Measurements from ENCODE around the gene ARL6. TPM values are rescaled to one million over a fixed set of nuclear protein-coding genes. Genes with fewer than 3 reads are reported as not detected.
A peak's percentile ranks its signal among the peaks of the same experiment; 100 is the strongest.

Gene ARL6
- total and polyA plus RNA-seq, 2 experiments from 2014 or later = 8.2 to 9.2 TPM

DNA sequence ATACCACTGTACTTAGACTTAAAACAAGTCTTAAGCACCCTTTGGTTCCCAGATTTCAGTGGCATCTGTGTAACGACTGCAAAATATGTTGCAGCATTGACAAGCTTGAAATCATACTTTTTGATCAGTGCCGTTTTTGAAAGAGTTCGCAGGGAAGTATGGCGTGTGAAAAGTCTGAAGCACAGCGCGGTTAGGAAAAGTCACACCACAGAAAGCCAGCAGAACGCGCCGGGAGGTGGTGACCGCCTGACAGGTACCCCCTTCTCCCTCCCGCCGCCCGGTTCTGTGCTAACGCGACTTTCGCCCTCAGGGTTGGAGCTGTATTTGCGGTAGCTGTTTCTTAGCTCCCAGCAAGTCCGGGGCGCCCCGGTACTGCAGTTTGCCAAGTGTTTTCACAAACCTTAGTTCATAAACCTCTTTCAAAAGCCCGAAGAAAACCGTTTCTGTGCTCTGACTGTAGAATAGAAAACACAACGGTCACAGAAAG is 56.8 kb downstream of the ARL6 start:
- no peak for DNase-seq
- in situ Hi-C loops (cut with MboI) = no loop called here
- Histone ChIP-seq H3K9me3 (ENCODE audit: low read depth) (no peaks in the 10 kb centered on the region), H3K27me3 (replicated peaks; ENCODE audit: insufficient read depth) (no peaks in the 10 kb centered on the region), H3K9ac (peak overlapping the region; percentile 94), H3K36me3 (ENCODE audit: low read depth) (no peaks in the 10 kb centered on the region), H3K79me2 (ENCODE audit: insufficient read depth) (peaks cover 40% of the 10 kb centered on the region), H3K4me3 (peak overlapping the region; percentile 92), H2AFZ (peak overlapping the region; percentile 100), H3F3A (ENCODE audit: insufficient read depth) (peaks cover 13% of the 10 kb centered on the region), H4K20me1 (ENCODE audit: insufficient read depth) (peaks cover 5% of the 10 kb centered on the region; the same call in 1 of the 2 replicates), H3K9me2 (ENCODE audit: insufficient read depth) (no peaks in the 10 kb centered on the region), H3K4me1 (ENCODE audit: insufficient read depth) (peaks cover 11% of the 10 kb centered on the region), H3K27ac (peak overlapping the region; percentile 93), H3K4me2 (ENCODE audit: unreplicated experiment) (peak overlapping the region; percentile 96)
- TF ChIP-seq EZH2 (IDR thresholded peaks at IDR 0.05; ENCODE audit: insufficient read depth, poor library complexity, severe bottlenecking) = no peak
- no peak for TF ChIP-seq EZH2phosphoT487 (IDR thresholded peaks at IDR 0.05; ENCODE audit: insufficient read depth, low read depth)
- 1 to 2% methylated on average over 23 of the region's 23 CpGs for WGBS, 2 experiments (ENCODE audit: low coverage in 1 of 2, low lambda C conversion rate in 2 of 2, missing lambda C conversion rate in 2 of 2)

DNA sequence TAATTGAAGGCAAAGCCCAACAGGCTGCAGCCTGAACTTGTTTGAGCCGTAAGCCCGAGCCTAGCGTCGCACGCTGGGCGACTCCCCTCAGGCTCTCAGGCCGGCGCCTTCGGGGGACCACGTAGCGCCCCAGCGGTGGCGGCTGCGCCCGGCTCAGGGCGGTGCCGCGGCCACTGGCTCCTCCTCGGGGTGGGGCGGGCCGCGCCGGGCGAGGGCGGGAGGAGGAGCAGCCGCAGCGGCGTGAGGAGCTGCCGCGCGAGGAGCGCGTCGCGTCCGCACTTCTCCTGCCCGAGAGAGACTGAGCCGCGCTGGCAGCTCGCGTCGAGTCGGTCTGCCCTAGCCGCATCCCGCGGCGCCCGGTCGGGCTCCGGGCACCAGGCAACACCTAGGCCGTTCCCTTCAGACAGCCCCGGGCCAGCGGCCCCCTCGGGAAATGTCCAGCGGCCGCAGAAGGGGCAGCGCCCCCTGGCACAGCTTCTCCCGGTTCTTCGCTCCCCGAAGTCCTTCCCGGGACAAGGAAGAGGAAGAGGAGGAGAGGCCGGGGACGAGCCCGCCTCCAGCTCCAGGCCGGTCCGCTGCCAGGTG is 57.3 kb downstream of the ARL6 start, which contains the start of gene CRYBG3:
TSS of gene CRYBG3 (plus strand) at position 238 of the 585 bp plus-strand sequence. CDS start at position 434, 196 bp downstream.
- peak within 1 kb of the TSS; percentile 93 for H3K27ac ChIP-seq

DNA sequence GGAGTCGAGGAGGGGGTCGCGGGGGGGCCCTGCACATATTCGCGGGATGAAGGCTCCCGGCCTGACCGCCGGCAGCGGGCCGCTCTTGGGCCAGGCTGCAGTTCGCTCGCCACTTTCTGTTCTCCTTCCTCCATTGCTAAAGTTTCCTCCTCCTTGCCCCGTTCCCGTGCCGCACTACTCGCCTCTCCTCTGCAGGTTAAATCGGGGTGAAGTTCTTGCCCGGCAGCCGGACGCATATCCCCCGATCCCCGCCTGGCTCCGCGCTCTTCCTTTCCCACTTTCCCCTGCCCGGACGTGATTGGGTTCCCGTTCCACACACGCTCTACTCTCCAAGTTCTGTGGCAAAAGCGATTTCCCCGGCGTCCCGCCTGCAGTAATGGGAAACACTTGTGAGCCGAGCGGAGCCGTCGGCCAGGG is 57.8 kb downstream of the ARL6 start:
- in situ Hi-C loops (cut with MboI) = no loop called here
- H3K9me3 ChIP-seq (ENCODE audit: low read depth) = no peaks in the 10 kb centered on the region
- peak overlapping the region; percentile 92 for H3K4me3 ChIP-seq
- H4K20me1 ChIP-seq (ENCODE audit: insufficient read depth) = peaks cover 12% of the 10 kb centered on the region; the same call in 1 of the 2 replicates
- H3K27me3 ChIP-seq (replicated peaks; ENCODE audit: insufficient read depth) = no peaks in the 10 kb centered on the region
- H3K9me2 ChIP-seq (ENCODE audit: insufficient read depth) = no peaks in the 10 kb centered on the region
- WGBS, 2 experiments (ENCODE audit: low coverage in 1 of 2, low lambda C conversion rate in 2 of 2, missing lambda C conversion rate in 2 of 2) = 1% methylated on average over 19 to 36 of the region's 36 CpGs
- no peak for TF ChIP-seq EZH2 (IDR thresholded peaks at IDR 0.05; ENCODE audit: insufficient read depth, poor library complexity, severe bottlenecking)
- TF ChIP-seq EZH2phosphoT487 (IDR thresholded peaks at IDR 0.05; ENCODE audit: insufficient read depth, low read depth) = no peak
- peaks cover 11% of the 10 kb centered on the region for H3K4me1 ChIP-seq (ENCODE audit: insufficient read depth)
- peak overlapping the region; percentile 94 for H3K9ac ChIP-seq
- no peaks in the 10 kb centered on the region for H3K36me3 ChIP-seq (ENCODE audit: low read depth)
- H3F3A ChIP-seq (ENCODE audit: insufficient read depth) = peaks cover 13% of the 10 kb centered on the region
- DNase-seq = peak; percentile 82
- H3K27ac ChIP-seq = peak overlapping the region; percentile 93
- H2AFZ ChIP-seq = peak overlapping the region; percentile 100
- H3K79me2 ChIP-seq (ENCODE audit: insufficient read depth) = peaks cover 50% of the 10 kb centered on the region
- peak overlapping the region; percentile 96 for H3K4me2 ChIP-seq (ENCODE audit: unreplicated experiment)

More for the DNA sequence above, 57.3 kb downstream of the ARL6 start, which contains the start of gene CRYBG3:
- no peaks in the 10 kb centered on the region for H3K9me2 ChIP-seq (ENCODE audit: insufficient read depth)
- in situ Hi-C loops (cut with MboI) = no loop called here
- no peaks in the 10 kb centered on the region for H3K9me3 ChIP-seq (ENCODE audit: low read depth)
- H3K36me3 ChIP-seq (ENCODE audit: low read depth) = no peaks in the 10 kb centered on the region
- H3F3A ChIP-seq (ENCODE audit: insufficient read depth) = peaks cover 13% of the 10 kb centered on the region
- 0 to 1% methylated on average over 36 to 52 of the region's 66 CpGs for WGBS, 2 experiments (ENCODE audit: low coverage in 1 of 2, low lambda C conversion rate in 2 of 2, missing lambda C conversion rate in 2 of 2)
- H4K20me1 ChIP-seq (ENCODE audit: insufficient read depth) = peaks cover 10% of the 10 kb centered on the region; the same call in 1 of the 2 replicates
- peaks cover 11% of the 10 kb centered on the region for H3K4me1 ChIP-seq (ENCODE audit: insufficient read depth)
- H3K9ac ChIP-seq = peak within 1 kb of the TSS; percentile 94
- no peaks in the 10 kb centered on the region for H3K27me3 ChIP-seq (replicated peaks; ENCODE audit: insufficient read depth)
- peak within 1 kb of the TSS; percentile 100 for H2AFZ ChIP-seq
- TF ChIP-seq EZH2phosphoT487 (IDR thresholded peaks at IDR 0.05; ENCODE audit: insufficient read depth, low read depth) (no peak), EZH2 (IDR thresholded peaks at IDR 0.05; ENCODE audit: insufficient read depth, poor library complexity, severe bottlenecking) (no peak)
- H3K4me2 ChIP-seq (ENCODE audit: unreplicated experiment) = peak within 1 kb of the TSS; percentile 96
- peaks cover 45% of the 10 kb centered on the region for H3K79me2 ChIP-seq (ENCODE audit: insufficient read depth)
- DNase-seq = peak; percentile 96
- peak within 1 kb of the TSS; percentile 92 for H3K4me3 ChIP-seq

DNA sequence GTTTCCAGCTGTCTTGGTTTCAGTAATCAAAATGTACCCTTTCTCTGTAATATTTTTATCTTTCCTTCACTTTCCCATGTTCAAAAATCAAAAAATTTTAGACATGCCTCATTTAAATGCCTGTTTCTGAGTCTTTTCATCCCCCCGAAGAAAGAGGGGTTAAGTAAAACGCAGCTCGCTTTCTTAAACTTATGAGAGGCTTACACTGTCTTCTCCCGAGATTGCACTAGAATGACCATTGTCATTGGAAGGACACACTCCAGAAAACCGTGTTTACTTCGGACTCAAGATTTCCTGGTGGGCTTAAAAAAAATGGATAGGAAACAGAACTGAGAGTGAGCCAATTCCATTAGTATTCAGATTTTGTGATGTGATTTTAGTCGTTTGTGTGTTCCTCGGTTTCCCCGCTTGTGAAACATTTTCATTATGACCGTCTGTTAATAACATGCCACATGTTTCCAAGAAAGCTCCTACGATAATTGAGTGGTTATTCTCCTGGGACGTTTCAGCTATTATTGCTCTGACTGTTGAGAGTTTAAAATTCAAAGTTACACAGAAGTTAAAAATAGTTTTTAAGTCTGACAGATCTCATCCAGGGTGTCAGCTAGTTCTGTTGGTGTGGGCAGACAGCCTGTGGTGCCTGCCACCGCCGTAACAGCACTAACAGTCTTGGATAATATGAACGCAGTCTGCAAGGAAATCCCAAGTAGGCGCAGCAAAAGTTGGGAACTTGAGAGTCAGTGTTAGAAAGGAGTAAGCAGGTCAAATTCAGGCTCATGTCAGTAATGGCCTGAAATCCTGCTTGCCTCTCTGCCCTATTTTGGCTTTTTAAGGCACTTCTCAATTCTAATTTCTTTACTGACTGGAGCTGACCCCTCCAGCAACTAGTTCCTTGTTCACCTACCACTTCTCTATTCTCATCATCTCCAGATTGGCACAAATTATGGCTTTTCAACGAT is 58.8 kb downstream of the ARL6 start:
- WGBS, 2 experiments (ENCODE audit: low coverage in 1 of 2, low lambda C conversion rate in 2 of 2, missing lambda C conversion rate in 2 of 2) = 2 to 4% methylated on average over 17 of the region's 17 CpGs
- Histone ChIP-seq H3K4me2 (ENCODE audit: unreplicated experiment) (peak overlapping the region; percentile 96), H3K27ac (peak overlapping the region; percentile 93), H3K4me3 (peak overlapping the region; percentile 92), H3K9me3 (ENCODE audit: low read depth) (no peaks in the 10 kb centered on the region), H4K20me1 (ENCODE audit: insufficient read depth) (peaks cover 12% of the 10 kb centered on the region; the same call in 1 of the 2 replicates), H3F3A (ENCODE audit: insufficient read depth) (peaks cover 13% of the 10 kb centered on the region), H3K27me3 (replicated peaks; ENCODE audit: insufficient read depth) (no peaks in the 10 kb centered on the region), H3K9ac (peak overlapping the region; percentile 94), H3K9me2 (ENCODE audit: insufficient read depth) (no peaks in the 10 kb centered on the region), H2AFZ (peak overlapping the region; percentile 100), H3K79me2 (ENCODE audit: insufficient read depth) (peaks cover 59% of the 10 kb centered on the region), H3K36me3 (ENCODE audit: low read depth) (no peaks in the 10 kb centered on the region), H3K4me1 (ENCODE audit: insufficient read depth) (peaks cover 11% of the 10 kb centered on the region)
- peak; percentile 58 for DNase-seq
- TF ChIP-seq EZH2 (IDR thresholded peaks at IDR 0.05; ENCODE audit: insufficient read depth, poor library complexity, severe bottlenecking) (no peak), EZH2phosphoT487 (IDR thresholded peaks at IDR 0.05; ENCODE audit: insufficient read depth, low read depth) (no peak)
- in situ Hi-C loops (cut with MboI) = no loop called here
